ENCODE results near the gene KIR3DL1. TPM values are rescaled to one million over a fixed set of nuclear protein-coding genes. Genes with fewer than 3 reads are reported as not detected.
"Not testable (repeated sequence)": the region's sequence is repeated elsewhere in the genome, so short reads cannot be mapped to it uniquely, and the experiment has no call there.

KIR3DL1 gene
- total RNA-seq (2014; rRNA removed; shearing (Covaris generic)), result not detected in 2 replicates

- not testable (repeated sequence) for DNase-seq (ENCODE audit: low read depth)
Observed at GRCh38 chr19:54816251-54816650, at the start of gene KIR3DL1. Gene KIR3DL1, plus strand, starts transcription at chr19:54816468.

DNA sequence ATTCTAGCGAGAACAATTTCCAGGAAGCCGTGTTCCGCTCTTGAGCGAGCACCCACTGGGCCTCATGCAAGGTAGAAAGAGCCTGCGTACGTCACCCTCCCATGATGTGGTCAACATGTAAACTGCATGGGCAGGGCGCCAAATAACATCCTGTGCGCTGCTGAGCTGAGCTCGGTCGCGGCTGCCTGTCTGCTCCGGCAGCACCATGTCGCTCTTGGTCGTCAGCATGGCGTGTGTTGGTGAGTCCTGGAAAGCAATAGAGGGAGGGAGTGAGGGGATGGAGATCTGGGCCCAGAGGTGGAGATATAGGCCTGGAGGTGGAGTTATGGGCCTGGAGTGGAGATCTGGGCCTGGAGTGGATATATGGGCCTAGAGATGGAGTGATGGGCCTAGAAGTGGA, 46.6 kb upstream of the KIR3DL1 start, which contains the start of gene KIR2DL1:
Gene KIR2DL1 (plus strand): TSS at position 148 of the 400 bp plus-strand sequence. CDS start 58 bp downstream, at position 206.
- DNase-seq (ENCODE audit: low read depth), result not testable (repeated sequence)

GRCh38 chr19:54770511-54770910, 45.8 kb upstream of the KIR3DL1 start:
- DNase-seq (ENCODE audit: low read depth), result not testable (repeated sequence)

GRCh38 chr19:54771018-54771960, 45.0 kb upstream of the KIR3DL1 start:
- DNase-seq (ENCODE audit: low read depth), result peak; percentile 98

- DNase-seq (ENCODE audit: low read depth), result not testable (repeated sequence)
Observed at GRCh38 chr19:54772666-54773065, 43.6 kb upstream of the KIR3DL1 start.

- DNase-seq (ENCODE audit: low read depth), result not testable (repeated sequence)
Observed at GRCh38 chr19:54775095-54775815, 41.0 kb upstream of the KIR3DL1 start.

- DNase-seq (ENCODE audit: low read depth), result not testable (repeated sequence)
Observed at GRCh38 chr19:54775830-54776229, 40.4 kb upstream of the KIR3DL1 start.

- not testable (repeated sequence) for DNase-seq (ENCODE audit: low read depth)
Observed at GRCh38 chr19:54777851-54778250, 38.4 kb upstream of the KIR3DL1 start.

- DNase-seq (ENCODE audit: low read depth), result not testable (repeated sequence)
Observed at GRCh38 chr19:54778896-54779295, 37.4 kb upstream of the KIR3DL1 start.

- DNase-seq (ENCODE audit: low read depth), result not testable (repeated sequence)
Observed at GRCh38 chr19:54782916-54783315, 33.4 kb upstream of the KIR3DL1 start.

GRCh38 chr19:54786091-54786723, 30.1 kb upstream of the KIR3DL1 start:
- peak; percentile 66 for DNase-seq (ENCODE audit: low read depth)

DNA sequence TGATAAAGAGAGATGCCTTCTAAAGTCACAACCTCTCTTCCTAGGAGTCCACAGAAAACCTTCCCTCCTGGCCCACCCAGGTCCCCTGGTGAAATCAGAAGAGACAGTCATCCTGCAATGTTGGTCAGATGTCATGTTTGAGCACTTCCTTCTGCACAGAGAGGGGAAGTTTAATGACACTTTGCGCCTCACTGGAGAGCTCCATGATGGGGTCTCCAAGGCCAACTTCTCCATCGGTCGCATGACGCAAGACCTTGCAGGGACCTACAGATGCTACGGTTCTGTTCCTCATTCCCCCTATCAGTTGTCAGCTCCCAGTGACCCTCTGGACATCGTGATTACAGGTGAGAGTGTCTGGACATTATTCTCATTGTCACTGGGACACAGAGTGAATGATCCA, 28.1 kb upstream of the KIR3DL1 start:
- DNase-seq (ENCODE audit: low read depth), result not testable (repeated sequence)

GRCh38 chr19:54790711-54791110, 25.6 kb upstream of the KIR3DL1 start:
- no peak for DNase-seq (ENCODE audit: low read depth)

GRCh38 chr19:54791476-54791875, 24.8 kb upstream of the KIR3DL1 start:
- DNase-seq (ENCODE audit: low read depth), result no peak

- DNase-seq (ENCODE audit: low read depth), result peak; percentile 34
Observed at GRCh38 chr19:54792814-54793213, 23.5 kb upstream of the KIR3DL1 start.

GRCh38 chr19:54795758-54796157, 20.5 kb upstream of the KIR3DL1 start:
- no peak for DNase-seq (ENCODE audit: low read depth)

GRCh38 chr19:54803410-54803809, 12.9 kb upstream of the KIR3DL1 start, which contains the start of gene KIR2DL4:
Gene KIR2DL4, plus strand, starts transcription at chr19:54803610. Its CDS starts 42 bp downstream, at chr19:54803652.
- DNase-seq (ENCODE audit: low read depth), result no peak

DNA sequence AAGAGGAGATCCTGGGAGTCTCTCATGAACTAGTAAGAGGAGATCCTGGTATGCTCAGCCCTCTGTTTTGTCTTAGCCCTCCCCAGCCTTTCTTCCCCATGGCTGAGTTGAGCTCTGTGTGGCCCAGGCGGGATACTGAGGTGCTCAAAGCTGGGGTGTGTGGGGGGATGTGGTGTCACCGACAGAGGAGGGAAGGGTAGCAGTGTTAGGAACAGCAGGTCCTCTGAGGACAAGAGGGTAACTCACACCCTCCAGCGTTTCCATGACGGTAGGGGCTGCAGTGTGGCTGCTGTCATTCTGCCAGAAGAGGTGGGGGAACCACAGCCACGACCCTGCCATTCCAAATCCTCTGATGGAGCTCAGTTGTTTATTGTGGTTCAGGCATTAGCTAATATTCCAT, 12.2 kb upstream of the KIR3DL1 start:
- DNase-seq (ENCODE audit: low read depth), result no peak

- no peak for DNase-seq (ENCODE audit: low read depth)
Observed at GRCh38 chr19:54804571-54804970, 11.7 kb upstream of the KIR3DL1 start.

DNA sequence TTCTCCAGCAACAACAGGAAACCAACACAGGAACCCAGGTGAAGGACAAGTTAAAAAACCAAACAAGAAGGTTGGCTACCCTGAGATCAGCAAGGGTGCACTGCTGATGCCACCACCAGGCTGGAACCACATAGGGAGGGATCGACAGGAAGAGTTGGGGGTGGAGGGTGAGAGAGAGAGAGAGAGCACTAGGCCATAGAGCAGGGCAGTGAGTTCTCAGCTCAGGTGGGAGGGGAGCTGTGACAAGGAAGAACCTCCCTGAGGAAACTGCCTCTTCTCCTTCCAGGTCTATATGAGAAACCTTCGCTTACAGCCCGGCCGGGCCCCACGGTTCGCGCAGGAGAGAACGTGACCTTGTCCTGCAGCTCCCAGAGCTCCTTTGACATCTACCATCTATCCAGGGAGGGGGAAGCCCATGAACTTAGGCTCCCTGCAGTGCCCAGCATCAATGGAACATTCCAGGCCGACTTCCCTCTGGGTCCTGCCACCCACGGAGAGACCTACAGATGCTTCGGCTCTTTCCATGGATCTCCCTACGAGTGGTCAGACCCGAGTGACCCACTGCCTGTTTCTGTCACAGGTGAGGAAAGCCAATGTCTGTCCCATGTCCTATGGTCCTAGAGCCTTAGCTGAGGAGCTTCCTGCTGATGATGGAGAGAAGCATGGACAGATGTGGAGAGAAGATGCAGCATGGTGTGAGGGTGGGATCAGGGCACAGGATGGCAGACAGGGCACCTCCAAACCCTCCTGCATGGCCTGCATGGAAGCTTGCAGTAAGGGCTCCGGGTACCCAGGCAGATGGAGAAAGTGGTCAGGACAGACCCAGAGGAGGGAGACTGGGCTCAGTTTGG, 10.4 kb upstream of the KIR3DL1 start:
- no peak for DNase-seq (ENCODE audit: low read depth)

GRCh38 chr19:54806516-54806838, 9.8 kb upstream of the KIR3DL1 start:
- no peak for DNase-seq (ENCODE audit: low read depth)
